Neural cell (in vitro differentiated cells): Measurements from ENCODE around the gene RASAL1. TPM values are rescaled to one million over a fixed set of nuclear protein-coding genes. Genes with fewer than 3 reads are reported as not detected.
A peak's percentile ranks its signal among the peaks of the same experiment; 100 is the strongest.

Source experiments
- H2AFZ ChIP-seq: fragments of 200-600, 300-800 bp; sonication (generic), shearing (Covaris generic); 2 replicates; pipeline ENCODE4 v1.6.0; 2014; ENCODE audit warnings: low read depth, mild to moderate bottlenecking, antibody characterized with exemption, low read length, moderate library complexity
- H3F3A ChIP-seq: fragments of 200-600 bp; shearing (Covaris generic); 2 replicates; pipeline ENCODE4 v1.6.1; 2016; ENCODE audit warnings: mild to moderate bottlenecking, moderate library complexity, mixed read lengths, antibody characterized with exemption, low read length; ENCODE audit not compliant: insufficient read depth, poor library complexity, severe bottlenecking
- H3K27ac ChIP-seq: fragments of 200-600, 300-800 bp; sonication (generic), shearing (Covaris generic); 2 replicates; pipeline ENCODE4 v1.5.1; 2014; ENCODE audit warnings: mild to moderate bottlenecking, low read length, moderate library complexity
- H3K27me3 ChIP-seq: fragments of 300-800, 200-600 bp; sonication (generic), shearing (Covaris generic); 2 replicates; pipeline ENCODE4 v1.6.0; 2014; ENCODE audit warnings: mild to moderate bottlenecking, low read depth, low read length, moderate library complexity; ENCODE audit not compliant: insufficient read depth
- H3K36me3 ChIP-seq: fragments of 300-800, 200-600 bp; sonication (generic), shearing (Covaris generic); 2 replicates; pipeline ENCODE4 v1.5.1; 2014; ENCODE audit warnings: mild to moderate bottlenecking, antibody characterized with exemption, low read length, moderate library complexity; ENCODE audit not compliant: insufficient read depth
- H3K4me2 ChIP-seq: fragments of 300-800, 200-600 bp; sonication (generic), shearing (Covaris generic); 2 replicates; pipeline ENCODE4 v1.6.0; 2014; ENCODE audit warnings: mild to moderate bottlenecking, low read length
- H3K4me3 ChIP-seq: fragments of 300-800, 200-600 bp; sonication (generic), shearing (Covaris generic); 2 replicates; pipeline ENCODE4 v1.5.1; 2014; ENCODE audit warnings: mild to moderate bottlenecking, low read length, moderate library complexity
- H3K79me2 ChIP-seq: fragments of 200-600 bp; shearing (Covaris generic); replicated peaks from 2 replicates; pipeline ENCODE4 v1.6.0; 2014; ENCODE audit warnings: mild to moderate bottlenecking, low read length, moderate library complexity; ENCODE audit not compliant: insufficient read depth
- H3K9ac ChIP-seq: fragments of 300-800, 200-600 bp; sonication (generic), shearing (Covaris generic); 2 replicates; pipeline ENCODE4 v1.6.1; 2016; ENCODE audit warnings: mild to moderate bottlenecking, low read length, mixed read lengths
- H3K9me2 ChIP-seq: fragments of 200-600 bp; shearing (Covaris generic); 2 replicates; pipeline ENCODE4 v1.6.1; 2016; ENCODE audit warnings: mild to moderate bottlenecking, low read length, mixed read lengths; ENCODE audit not compliant: insufficient read depth
- H3K9me3 ChIP-seq: fragments of 200-600, 300-800 bp; sonication (generic), shearing (Covaris generic); 2 replicates; pipeline ENCODE4 v1.6.1; 2016; ENCODE audit warnings: mild to moderate bottlenecking, mixed run types, low read length, moderate library complexity, mixed read lengths
- H4K20me1 ChIP-seq: fragments of 200-600 bp; shearing (Covaris generic); 2 replicates; pipeline ENCODE4 v1.6.1; 2016; ENCODE audit warnings: mild to moderate bottlenecking, mixed run types; ENCODE audit not compliant: insufficient read depth
- CTCF ChIP-seq: fragments of 450-650 bp; IDR thresholded peaks from 2 replicates; pipeline ENCODE4 v1.5.1; 2014; ENCODE audit warnings: antibody characterized with exemption, mild to moderate bottlenecking, moderate library complexity; ENCODE audit not compliant: poor library complexity, severe bottlenecking
- EP300 ChIP-seq: fragments of 450-650 bp; conservative IDR thresholded peaks from 2 replicates; pipeline ENCODE4 v1.6.1; 2014; ENCODE audit warnings: antibody characterized with exemption, mild to moderate bottlenecking, moderate library complexity; ENCODE audit not compliant: poor library complexity, severe bottlenecking
- EZH2 ChIP-seq: fragments of 200-600, 300-800 bp; shearing (Covaris generic), sonication (generic); IDR thresholded peaks from 2 replicates; pipeline ENCODE4 v1.6.1; 2014; ENCODE audit warnings: antibody characterized with exemption, low read length, borderline replicate concordance, mild to moderate bottlenecking; ENCODE audit not compliant: insufficient read depth, poor library complexity, severe bottlenecking
- MXI1 ChIP-seq: fragments of 450-650 bp; conservative IDR thresholded peaks from 2 replicates; pipeline ENCODE4 v1.6.1; 2014; ENCODE audit warnings: antibody characterized with exemption, mild to moderate bottlenecking; ENCODE audit not compliant: poor library complexity, severe bottlenecking
- POLR2AphosphoS5 ChIP-seq: IDR thresholded peaks from 2 replicates; pipeline ENCODE4 v1.6.1; 2012
- RAD21 ChIP-seq: fragments of 450-650 bp; conservative IDR thresholded peaks from 2 replicates; pipeline ENCODE4 v1.6.1; 2014; ENCODE audit warnings: antibody characterized with exemption, mild to moderate bottlenecking, moderate library complexity
- REST ChIP-seq: IDR thresholded peaks from 2 replicates; pipeline ENCODE4 v1.6.1; 2012; ENCODE audit warnings: borderline replicate concordance
- SMC3 ChIP-seq: fragments of 450-650 bp; conservative IDR thresholded peaks from 2 replicates; pipeline ENCODE4 v1.6.1; 2014; ENCODE audit warnings: antibody characterized with exemption, mild to moderate bottlenecking, moderate library complexity; ENCODE audit not compliant: poor library complexity
- TAF1 ChIP-seq: IDR thresholded peaks from 2 replicates; pipeline ENCODE4 v1.6.1; 2012; ENCODE audit warnings: low read depth
- polyA plus RNA-seq: library from polyadenylated mRNA; depleted of rRNA; stranded (reverse); fragments of >200 nt; gene quantifications from 2 replicates; pipeline ENCODE4 v1.2.3, GENCODE V29; 2014

The RASAL1 gene
- polyA plus RNA-seq, 1 donor from 2014 or later = 0.15 TPM

GRCh38 chr12:113066813-113067400 lies 68.7 kb downstream of the RASAL1 start:
- H4K20me1 ChIP-seq = peaks cover 8% of the 10 kb centered on the region
- H3K36me3 ChIP-seq = no peaks in the 10 kb centered on the region
- no peak overlapping the region for H3K27ac ChIP-seq
- no peaks in the 10 kb centered on the region for H3K9me2 ChIP-seq
- no peaks in the 10 kb centered on the region for H3K27me3 ChIP-seq
- H3F3A ChIP-seq = no peaks in the 10 kb centered on the region
- H3K79me2 ChIP-seq = no peaks in the 10 kb centered on the region
- H3K4me2 ChIP-seq = no peak overlapping the region
- TF ChIP-seq EZH2 = no peak
- no peak for TF ChIP-seq EP300
- H3K9me3 ChIP-seq = no peaks in the 10 kb centered on the region
- H3K9ac ChIP-seq = no peak overlapping the region
- H3K4me3 ChIP-seq = no peak overlapping the region
- no peak overlapping the region for H2AFZ ChIP-seq

GRCh38 chr12:113065126-113066007 lies 70.2 kb downstream of the RASAL1 start:
- Histone ChIP-seq H4K20me1 (peaks cover 8% of the 10 kb centered on the region), H2AFZ (no peak overlapping the region), H3K9me2 (no peaks in the 10 kb centered on the region), H3K9me3 (no peaks in the 10 kb centered on the region), H3K4me2 (no peak overlapping the region), H3K36me3 (no peaks in the 10 kb centered on the region), H3F3A (no peaks in the 10 kb centered on the region), H3K4me3 (peak overlapping the region; percentile 52), H3K27ac (peak overlapping the region; percentile 24), H3K27me3 (no peaks in the 10 kb centered on the region), H3K79me2 (peaks cover under 1% of the 10 kb centered on the region), H3K9ac (peak overlapping the region; percentile 34)
- TF ChIP-seq EZH2 = no peak
- TF ChIP-seq RAD21 = no peak
- no peak for TF ChIP-seq SMC3
- TF ChIP-seq CTCF = no peak
- TF ChIP-seq MXI1 = no peak
- no peak for TF ChIP-seq REST
- TF ChIP-seq POLR2AphosphoS5 = no peak
- no peak for TF ChIP-seq EP300
- no peak for TF ChIP-seq TAF1
